ENCODE measurements around the gene PSMA3. TPM values are rescaled to one million over a fixed set of nuclear protein-coding genes. Genes with fewer than 3 reads are reported as not detected.

Gene PSMA3
- total and polyA plus RNA-seq, 12 donors, result 80.9 to 270 (median 162) TPM

DNA sequence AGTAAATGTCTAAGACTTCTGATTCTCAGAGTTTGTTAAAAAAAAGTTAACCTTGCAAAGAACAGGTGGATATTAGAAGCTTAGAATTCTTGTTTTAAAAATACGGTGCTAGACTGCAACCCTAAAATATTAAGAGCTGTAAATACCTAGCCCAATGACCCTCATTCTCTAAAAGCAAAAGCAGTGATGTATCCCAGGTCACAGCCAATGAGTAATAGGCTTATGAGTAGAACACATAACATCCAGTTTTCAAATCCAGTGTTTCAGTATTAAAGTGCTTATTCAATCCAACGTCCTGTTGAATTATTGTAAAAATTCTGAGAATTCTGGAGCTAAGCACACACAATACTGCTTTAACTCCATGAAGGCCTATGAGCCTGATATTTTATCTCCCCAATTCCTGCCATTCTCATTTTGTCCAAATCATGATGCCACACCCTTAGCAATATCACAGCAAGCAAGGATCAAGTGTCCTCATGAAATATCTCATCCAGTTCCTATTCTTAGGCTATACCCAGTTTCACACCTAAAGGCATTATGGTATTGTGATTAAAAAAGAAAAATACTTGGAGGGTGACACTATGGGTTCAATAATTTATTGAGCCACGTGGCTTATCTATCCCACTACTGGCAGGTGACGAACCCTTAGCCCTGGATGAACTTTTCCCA is 38.4 kb downstream of the PSMA3 start:
- DNase-seq, result no peak
- peaks cover 0 to 44% of the 10 kb centered on the region in 2 donors for H3K36me3 ChIP-seq (replicated peaks in 1 of 2)
- peaks cover 0 to 4% (median 0%) of the 10 kb centered on the region in 3 donors for H3K9me3 ChIP-seq (replicated peaks in 1 of 3)
- intact Hi-C loops (cut with DNase I), result no loop called here
- no peak overlapping the region for H3K4me3 ChIP-seq
- H3K27ac ChIP-seq, result peak overlapping the region in 2 of 5 donors; percentile 1 to 71
- TF ChIP-seq CTCF (IDR thresholded peaks at IDR 0.05) (no peak), POLR2A (IDR thresholded peaks at IDR 0.05) (no peak)
- H3K27me3 ChIP-seq, result no peaks in the 10 kb centered on the region
- 65 to 70% (median 69%) methylated on average over 4 of the region's 4 CpGs for WGBS, 4 donors
- H3K4me1 ChIP-seq (replicated peaks in 1 of 2), result peaks cover 13 to 42% of the 10 kb centered on the region in 2 donors

DNA sequence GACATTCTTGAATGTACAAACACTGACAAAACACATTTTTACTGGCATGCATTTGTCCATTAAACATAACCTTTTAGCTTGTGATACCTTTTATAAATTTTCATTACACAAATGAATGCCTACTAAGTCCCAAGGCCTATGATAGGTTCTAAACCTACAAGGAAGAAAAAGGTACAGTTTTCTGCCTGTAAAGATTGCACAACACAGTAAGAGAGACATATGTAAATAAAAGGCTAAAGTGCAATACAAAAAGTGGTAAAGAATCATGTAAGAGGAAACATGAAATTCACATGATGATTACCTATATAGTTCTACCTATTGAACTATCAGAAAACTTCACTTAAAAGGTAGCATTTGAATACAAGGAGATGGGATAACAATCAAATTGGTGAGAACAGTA is 39.1 kb downstream of the PSMA3 start:
- Histone ChIP-seq H3K4me3 (no peak overlapping the region), H3K4me1 (replicated peaks in 1 of 2) (peaks cover 13 to 45% of the 10 kb centered on the region in 2 donors), H3K27me3 (no peaks in the 10 kb centered on the region), H3K36me3 (replicated peaks in 1 of 2) (peaks cover 0 to 39% of the 10 kb centered on the region in 2 donors), H3K9me3 (replicated peaks in 1 of 3) (peaks cover 0 to 4% (median 0%) of the 10 kb centered on the region in 3 donors), H3K27ac (peak overlapping the region in 1 of 5 donors; percentile 1)
- intact Hi-C loops (cut with DNase I), result no loop called here
- TF ChIP-seq CTCF (IDR thresholded peaks at IDR 0.05), result no peak
- TF ChIP-seq POLR2A (IDR thresholded peaks at IDR 0.05), result no peak
- no peak for DNase-seq

GRCh38 chr14:58285132-58285531 is 40.5 kb downstream of the PSMA3 start:
- peaks cover 13 to 51% of the 10 kb centered on the region in 2 donors for H3K4me1 ChIP-seq (replicated peaks in 1 of 2)
- H3K36me3 ChIP-seq (replicated peaks in 1 of 2), result peaks cover 0 to 42% of the 10 kb centered on the region in 2 donors
- intact Hi-C loops (cut with DNase I), result no loop called here
- H3K27ac ChIP-seq, result no peak overlapping the region
- 91 to 99% (median 95%) methylated on average over 4 of the region's 4 CpGs for WGBS, 4 donors
- TF ChIP-seq POLR2A (IDR thresholded peaks at IDR 0.05) (no peak), CTCF (IDR thresholded peaks at IDR 0.05) (no peak)
- no peak overlapping the region for H3K4me3 ChIP-seq
- no peaks in the 10 kb centered on the region for H3K27me3 ChIP-seq
- H3K9me3 ChIP-seq (replicated peaks in 1 of 3), result peaks cover 0 to 4% (median 0%) of the 10 kb centered on the region in 3 donors
- DNase-seq, result no peak

- H3K27me3 ChIP-seq, result no peaks in the 10 kb centered on the region
- peaks cover 0 to 60% of the 10 kb centered on the region in 2 donors for H3K36me3 ChIP-seq (replicated peaks in 1 of 2)
- 44 to 53% (median 48%) methylated on average over 3 of the region's 3 CpGs for WGBS, 4 donors
- TF ChIP-seq CTCF (IDR thresholded peaks at IDR 0.05) (no peak), POLR2A (IDR thresholded peaks at IDR 0.05) (no peak)
- no peak overlapping the region for H3K4me3 ChIP-seq
- H3K4me1 ChIP-seq (replicated peaks in 1 of 2), result peaks cover 0 to 39% of the 10 kb centered on the region in 2 donors
- no peak for DNase-seq
- H3K27ac ChIP-seq, result peak overlapping the region in 1 of 5 donors; percentile 6
- H3K9me3 ChIP-seq (replicated peaks in 1 of 3), result peaks cover 0 to 4% (median 0%) of the 10 kb centered on the region in 3 donors
- intact Hi-C loops (cut with DNase I), result no loop called here
Measured at GRCh38 chr14:58287607-58288042, 43.0 kb downstream of the PSMA3 start.
